Duodenal mucosa (tissue), 2 donors: Measurements from ENCODE around the gene CEACAM18.
A peak's percentile ranks its signal among the peaks of the same experiment; 100 is the strongest.

ENCODE experiments used
- H3K27ac ChIP-seq: one replicate; pipeline ENCODE4 v1.7.0; 2013; ENCODE audit warnings: low read depth, low read length
- H3K27me3 ChIP-seq, 2 donors: one replicate each; pipeline ENCODE4 v1.7.0; 2013; ENCODE audit warnings: low read length in 2 of 2, control low read depth in 1 of 2; ENCODE audit not compliant: insufficient read depth in 2 of 2, control insufficient read depth in 1 of 2
- H3K36me3 ChIP-seq, 2 donors: one replicate each; pipeline ENCODE4 v1.7.0; 2013; ENCODE audit warnings: low read length in 2 of 2, control low read depth in 1 of 2; ENCODE audit not compliant: insufficient read depth in 2 of 2, control insufficient read depth in 1 of 2
- H3K4me1 ChIP-seq, 2 donors: one replicate each; pipeline ENCODE4 v1.7.0; 2013; ENCODE audit warnings: low read length in 2 of 2, control low read depth in 1 of 2; ENCODE audit not compliant: insufficient read depth in 2 of 2, control insufficient read depth in 1 of 2
- H3K4me3 ChIP-seq, 2 donors: one replicate each; pipeline ENCODE4 v1.7.0; 2013; ENCODE audit warnings: low read length in 2 of 2, low read depth in 1 of 2
- H3K9ac ChIP-seq, 2 donors: one replicate each; pipeline ENCODE4 v1.7.0; 2013; ENCODE audit warnings: low read length in 2 of 2, low read depth in 1 of 2
- H3K9me3 ChIP-seq, 2 donors: one replicate each; pipeline ENCODE4 v1.7.0; 2013; ENCODE audit warnings: low read length in 2 of 2, control low read depth in 1 of 2; ENCODE audit not compliant: control insufficient read depth in 1 of 2

CEACAM18 gene

DNA sequence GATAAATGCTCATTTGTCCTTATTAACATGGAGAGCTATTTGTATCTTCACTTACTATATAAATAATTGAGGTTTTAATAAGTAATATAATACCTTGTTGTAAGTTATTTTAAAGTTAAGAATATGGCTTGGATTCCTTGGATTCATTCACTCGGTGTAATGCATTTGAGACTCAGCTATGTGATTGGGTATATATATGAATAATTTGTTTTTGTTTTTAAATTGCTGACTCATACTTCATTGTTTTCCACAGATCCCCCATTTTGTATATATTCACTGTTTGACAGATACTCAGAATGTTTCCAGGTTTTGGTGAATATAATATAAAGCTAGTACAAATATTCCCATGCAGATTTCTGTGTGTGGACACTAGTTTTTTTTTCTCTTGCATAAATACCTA, 6.8 kb upstream of the CEACAM18 start:
- Histone ChIP-seq H3K27ac (no peak overlapping the region), H3K27me3 (no peaks in the 10 kb centered on the region), H3K4me1 (peaks cover 26 to 31% of the 10 kb centered on the region in 2 donors), H3K4me3 (no peak overlapping the region), H3K9me3 (no peaks in the 10 kb centered on the region), H3K9ac (no peak overlapping the region), H3K36me3 (no peaks in the 10 kb centered on the region)

DNA sequence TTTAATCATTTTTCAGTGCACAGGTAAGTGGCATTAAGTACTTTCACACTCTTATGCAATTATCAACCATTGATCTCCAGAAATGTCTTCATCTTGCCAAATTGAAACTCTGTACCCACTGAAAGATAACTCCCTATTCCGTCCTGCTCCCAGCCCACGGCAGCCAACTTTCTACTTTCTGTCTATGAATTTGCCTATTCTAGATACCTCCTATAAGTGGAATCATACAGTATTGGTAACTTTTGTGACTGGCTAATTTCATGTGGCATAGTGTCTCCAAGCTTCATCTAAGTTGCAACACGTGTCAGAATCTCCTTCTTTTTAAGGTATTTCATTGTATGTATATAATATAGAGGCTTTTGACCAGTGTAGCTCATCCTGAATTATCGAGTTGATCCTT, 5.7 kb upstream of the CEACAM18 start:
- Histone ChIP-seq H3K27me3 (no peaks in the 10 kb centered on the region), H3K4me3 (no peak overlapping the region), H3K27ac (no peak overlapping the region), H3K4me1 (peaks cover 26 to 38% of the 10 kb centered on the region in 2 donors), H3K9ac (peak overlapping the region in 1 of 2 donors; percentile 1), H3K36me3 (no peaks in the 10 kb centered on the region), H3K9me3 (no peaks in the 10 kb centered on the region)

DNA sequence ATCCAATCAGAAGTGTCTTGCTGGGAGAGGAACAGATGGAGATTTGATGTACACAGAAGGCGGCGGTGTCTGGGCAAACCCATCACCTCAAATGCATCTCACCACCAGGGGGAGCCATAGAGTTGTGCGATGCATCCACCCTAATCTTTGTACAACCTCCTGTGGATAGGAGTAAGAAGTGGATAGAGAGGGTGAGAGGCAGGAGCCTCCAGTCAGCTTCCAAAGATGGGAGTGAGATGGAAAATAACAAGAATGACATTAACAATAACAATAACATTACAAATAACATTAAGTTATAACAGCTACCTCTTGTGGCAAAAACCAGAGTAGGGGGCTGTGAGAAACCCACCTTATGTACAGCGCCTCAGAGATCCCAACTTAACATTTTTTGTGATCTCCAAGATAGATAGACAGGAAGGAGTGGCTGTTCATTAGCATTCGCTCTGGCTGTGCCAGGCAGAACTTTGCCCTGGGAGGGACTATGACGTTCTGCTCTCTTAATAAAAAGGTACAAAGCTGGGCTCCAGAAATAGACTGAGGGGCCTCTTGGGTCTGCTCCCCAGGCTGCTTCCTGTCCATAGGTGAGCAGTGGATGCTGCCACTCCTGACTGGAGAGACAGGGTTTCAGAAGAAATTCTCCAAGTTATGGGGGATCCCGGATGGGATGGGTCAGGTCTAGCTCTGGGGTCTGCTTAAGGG, 5.2 kb upstream of the CEACAM18 start:
- Histone ChIP-seq H3K4me3 (peak overlapping the region; percentile 33 to 44), H3K27me3 (no peaks in the 10 kb centered on the region), H3K9ac (peak overlapping the region; percentile 34 to 43), H3K9me3 (no peaks in the 10 kb centered on the region), H3K36me3 (no peaks in the 10 kb centered on the region), H3K27ac (peak overlapping the region; percentile 80), H3K4me1 (peaks cover 25 to 40% of the 10 kb centered on the region in 2 donors)

DNA sequence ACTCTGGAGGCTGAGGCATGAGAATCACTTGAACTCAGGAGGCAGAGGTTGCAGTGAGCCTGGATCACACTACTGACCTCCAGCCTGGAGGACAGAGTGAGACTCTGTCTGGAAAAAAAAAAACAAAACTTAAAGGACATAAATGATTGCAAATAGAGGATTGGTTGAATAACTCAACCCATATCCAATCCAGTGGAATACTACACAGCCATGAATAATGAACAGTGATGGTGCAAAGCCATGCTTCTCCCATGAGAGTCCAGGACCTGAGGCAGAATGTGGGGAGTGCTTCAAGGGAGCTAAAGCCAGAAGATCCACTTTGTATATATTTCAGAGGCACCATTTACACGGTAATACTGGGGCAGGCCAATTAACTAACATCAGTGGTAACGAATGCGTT, 2.2 kb upstream of the CEACAM18 start:
- H3K4me3 ChIP-seq: no peak overlapping the region
- H3K36me3 ChIP-seq: peaks cover 0 to 3% of the 10 kb centered on the region in 2 donors
- peaks cover 23 to 40% of the 10 kb centered on the region in 2 donors for H3K4me1 ChIP-seq
- no peaks in the 10 kb centered on the region for H3K27me3 ChIP-seq
- no peaks in the 10 kb centered on the region for H3K9me3 ChIP-seq
- no peak overlapping the region for H3K27ac ChIP-seq
- no peak overlapping the region for H3K9ac ChIP-seq

DNA sequence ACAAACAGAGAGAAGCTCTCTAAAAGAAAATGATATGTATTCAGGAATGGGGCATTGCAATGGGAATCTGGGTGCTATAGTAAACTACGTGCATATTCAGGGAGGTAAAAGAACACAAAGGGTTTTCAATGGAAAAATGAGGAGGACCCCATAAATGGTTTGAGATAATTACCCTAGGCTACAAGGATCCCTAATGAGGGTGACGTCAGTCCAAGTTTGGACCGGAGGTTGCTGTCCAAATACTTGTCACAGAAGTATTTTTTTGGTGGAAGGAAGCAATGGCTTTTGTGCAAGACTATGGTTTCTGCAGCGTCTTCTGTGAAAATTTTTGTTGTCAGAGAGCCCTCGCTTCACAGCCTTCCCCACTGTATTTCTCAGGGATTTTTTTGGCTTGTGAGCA, 995 bp upstream of the CEACAM18 start:
- Histone ChIP-seq H3K27me3 (no peaks in the 10 kb centered on the region), H3K4me1 (peaks cover 22 to 38% of the 10 kb centered on the region in 2 donors), H3K27ac (peak overlapping the region; percentile 54), H3K9me3 (no peaks in the 10 kb centered on the region), H3K4me3 (no peak overlapping the region), H3K36me3 (peaks cover 0 to 6% of the 10 kb centered on the region in 2 donors), H3K9ac (no peak overlapping the region)

DNA sequence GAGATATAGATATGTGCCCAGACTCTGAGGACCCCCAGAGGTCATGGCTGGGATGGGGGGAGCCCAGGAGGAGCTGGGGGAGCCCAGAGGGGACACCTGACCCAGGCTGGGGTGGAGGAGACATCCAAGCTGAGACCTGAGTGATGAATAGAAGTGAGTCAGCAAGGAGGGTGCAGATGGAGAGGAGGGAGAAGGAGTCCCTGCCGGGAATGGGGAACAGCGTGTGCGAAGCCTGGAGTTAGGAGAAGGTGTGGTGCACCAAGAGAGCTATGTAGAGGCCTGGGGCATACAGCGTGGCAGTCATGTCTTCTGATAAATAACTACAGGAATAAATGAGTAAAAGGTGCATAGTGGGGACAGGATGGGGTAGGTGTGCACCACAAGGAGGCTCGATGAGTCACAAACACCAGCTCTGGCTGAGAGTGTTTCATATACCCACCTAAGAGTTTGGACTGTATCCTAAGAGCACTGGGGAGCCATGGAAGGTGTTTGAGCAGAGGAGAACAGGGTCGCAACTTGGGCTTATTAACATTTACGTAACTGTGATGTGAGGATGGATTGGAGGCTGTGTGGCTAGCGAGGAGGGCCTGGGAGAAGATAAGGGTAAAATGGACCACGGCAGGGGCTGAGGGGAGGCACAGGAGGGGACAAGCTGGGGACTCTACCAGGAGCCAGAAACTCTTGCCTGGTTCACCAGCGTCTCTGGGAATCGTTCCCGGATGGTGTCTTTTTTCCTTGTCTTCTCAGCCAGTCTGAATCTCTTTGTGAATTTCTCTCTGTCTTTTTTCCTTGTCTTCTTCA, 1.4 kb downstream of the CEACAM18 start:
- H3K27me3 ChIP-seq: no peaks in the 10 kb centered on the region
- no peaks in the 10 kb centered on the region for H3K9me3 ChIP-seq
- peaks cover 0 to 17% of the 10 kb centered on the region in 2 donors for H3K36me3 ChIP-seq
- H3K4me1 ChIP-seq: peaks cover 6 to 19% of the 10 kb centered on the region in 2 donors
- no peak overlapping the region for H3K27ac ChIP-seq
- peak overlapping the region in 1 of 2 donors; percentile 68 for H3K9ac ChIP-seq
- H3K4me3 ChIP-seq: peak overlapping the region; percentile 66 to 70

DNA sequence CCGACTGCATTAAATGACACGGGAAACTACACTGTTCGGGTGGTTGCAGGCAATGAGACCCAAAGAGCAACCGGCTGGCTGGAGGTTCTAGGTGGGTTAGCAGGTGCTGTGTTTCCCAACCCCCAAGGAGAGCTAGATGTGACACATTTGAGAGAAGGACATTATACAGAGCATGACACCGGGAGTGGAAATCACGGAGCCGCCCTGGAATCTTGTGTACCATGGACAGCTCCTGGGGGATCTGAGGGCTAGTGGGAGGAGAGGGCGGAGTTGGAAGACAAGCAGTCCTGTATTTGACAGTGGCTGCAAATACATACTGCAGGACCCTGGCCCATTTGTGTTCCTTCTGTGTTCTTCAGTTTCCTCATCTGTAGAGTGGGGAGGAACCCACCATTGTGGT, 2.3 kb downstream of the CEACAM18 start:
- no peak overlapping the region for H3K27ac ChIP-seq
- no peaks in the 10 kb centered on the region for H3K9me3 ChIP-seq
- peaks cover 2 to 16% of the 10 kb centered on the region in 2 donors for H3K4me1 ChIP-seq
- H3K4me3 ChIP-seq: peak overlapping the region; percentile 43 to 70
- peaks cover 0 to 22% of the 10 kb centered on the region in 2 donors for H3K36me3 ChIP-seq
- no peak overlapping the region for H3K9ac ChIP-seq
- no peaks in the 10 kb centered on the region for H3K27me3 ChIP-seq

DNA sequence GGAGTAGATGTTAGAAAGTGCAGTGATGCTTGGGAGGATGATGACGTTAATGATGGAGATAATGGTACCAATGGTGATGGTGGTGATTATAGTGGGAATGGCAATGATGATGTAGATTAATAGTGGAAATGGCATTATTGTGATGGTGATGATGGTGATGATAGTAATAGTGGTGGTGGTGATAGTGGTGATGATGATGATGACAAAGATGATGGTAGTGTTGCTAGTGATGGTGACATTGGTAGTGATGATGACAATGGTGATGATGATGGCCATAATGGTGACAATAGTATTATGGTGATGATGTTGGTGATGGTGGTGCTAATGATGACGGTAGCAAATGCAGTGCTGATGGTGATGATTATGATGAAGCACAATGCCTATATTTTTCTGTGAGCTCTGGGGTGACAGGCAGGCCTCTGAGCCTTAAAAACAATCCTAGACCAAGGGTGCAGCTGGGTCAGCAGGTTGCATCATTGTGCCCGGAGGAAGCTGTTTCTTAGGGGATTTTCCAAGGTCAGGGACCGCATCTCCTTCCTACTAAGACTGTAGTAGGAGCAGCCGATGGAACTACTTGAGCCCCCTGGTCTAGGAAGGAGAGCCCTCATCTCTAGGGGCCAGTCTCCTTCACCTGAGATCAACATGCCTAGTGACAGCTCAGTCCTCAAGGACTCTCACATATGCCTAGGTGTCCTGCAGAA, 7.8 kb downstream of the CEACAM18 start:
- no peak overlapping the region for H3K27ac ChIP-seq
- no peak overlapping the region for H3K9ac ChIP-seq
- H3K27me3 ChIP-seq: no peaks in the 10 kb centered on the region
- no peaks in the 10 kb centered on the region for H3K4me1 ChIP-seq
- peaks cover 0 to 24% of the 10 kb centered on the region in 2 donors for H3K36me3 ChIP-seq
- no peak overlapping the region for H3K4me3 ChIP-seq
- no peaks in the 10 kb centered on the region for H3K9me3 ChIP-seq

DNA sequence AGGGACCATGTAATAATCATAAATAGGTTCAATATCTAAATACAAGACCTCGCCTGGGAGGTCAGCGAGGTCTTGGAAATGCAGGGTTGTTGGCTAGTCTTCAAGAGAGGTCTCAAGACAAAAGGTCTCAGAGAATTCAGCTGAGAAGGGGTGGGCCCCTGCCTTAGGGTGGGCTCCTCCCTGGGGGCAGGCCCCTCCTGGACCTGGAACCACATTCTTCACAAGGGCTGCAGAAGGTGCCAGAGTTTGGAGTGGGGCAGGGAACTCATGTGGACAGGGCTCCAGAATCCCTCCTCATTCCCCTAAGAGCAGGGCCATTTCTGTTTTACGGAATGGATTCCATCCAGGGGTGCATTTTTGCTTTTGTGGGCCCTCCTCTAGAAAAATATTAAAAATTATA, 10.2 kb downstream of the CEACAM18 start:
- H3K27me3 ChIP-seq: no peaks in the 10 kb centered on the region
- H3K4me3 ChIP-seq: no peak overlapping the region
- no peaks in the 10 kb centered on the region for H3K9me3 ChIP-seq
- no peak overlapping the region for H3K27ac ChIP-seq
- H3K9ac ChIP-seq: no peak overlapping the region
- H3K36me3 ChIP-seq: peaks cover 0 to 19% of the 10 kb centered on the region in 2 donors
- H3K4me1 ChIP-seq: no peaks in the 10 kb centered on the region

DNA sequence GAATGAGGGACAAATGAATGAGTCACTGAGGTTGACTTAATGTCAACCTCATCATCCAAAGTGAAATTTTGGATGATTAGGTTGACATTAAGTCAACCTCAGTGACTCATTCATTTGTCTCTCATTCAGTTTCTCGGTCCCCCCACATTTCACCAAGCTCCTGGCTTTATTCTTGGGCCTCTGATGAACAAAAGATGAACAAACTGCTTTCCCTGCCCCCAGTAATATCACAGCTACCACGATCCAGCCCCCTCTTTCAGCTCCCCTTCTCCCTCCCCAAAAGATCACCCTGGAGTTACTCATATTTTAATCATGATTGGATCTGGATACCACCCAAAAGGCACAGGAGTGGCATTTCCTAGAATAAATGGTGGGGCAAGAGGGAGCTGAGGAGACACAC, 10.8 kb downstream of the CEACAM18 start:
- H3K27me3 ChIP-seq: no peaks in the 10 kb centered on the region
- H3K9me3 ChIP-seq: no peaks in the 10 kb centered on the region
- no peak overlapping the region for H3K27ac ChIP-seq
- no peaks in the 10 kb centered on the region for H3K4me1 ChIP-seq
- H3K36me3 ChIP-seq: peaks cover 0 to 13% of the 10 kb centered on the region in 2 donors
- H3K4me3 ChIP-seq: no peak overlapping the region
- no peak overlapping the region for H3K9ac ChIP-seq
